Esophagus muscularis mucosa (tissue), 4 donors: ENCODE data around the gene MXRA7.

ENCODE experiments used
- CTCF ChIP-seq, 3 experiments: fragments of 200-600 bp in 2 of 3; fragments of 450-650 bp in 1 of 3; sonication (generic) in 2 of 3; IDR thresholded peaks; one replicate each; pipeline ENCODE4 v1.5.1; 2017 to 2019; ENCODE audit warnings: antibody characterized with exemption in 3 of 3, mild to moderate bottlenecking in 2 of 3, moderate library complexity in 1 of 3
- EP300 ChIP-seq: sonication (generic); formaldehyde crosslinking; IDR thresholded peaks from one replicate; pipeline ENCODE4 v1.6.1; 2017; ENCODE audit warnings: antibody characterized with exemption
- POLR2A ChIP-seq: fragments of 450-650 bp; IDR thresholded peaks from one replicate; pipeline ENCODE4 v1.6.1; 2017; ENCODE audit warnings: antibody characterized with exemption, moderate library complexity, mild to moderate bottlenecking, low read depth

- TF ChIP-seq CTCF (IDR thresholded peaks at IDR 0.05) = no peak
- TF ChIP-seq POLR2A = no peak
- TF ChIP-seq EP300 = no peak
These were observed 27.6 kb downstream of the MXRA7 start for GRCh38 chr17:76683011-76683755.
